K562 (cell line): ENCODE results near the gene AHI1. TPM values are rescaled to one million over a fixed set of nuclear protein-coding genes. Genes with fewer than 3 reads are reported as not detected.
A peak's percentile ranks its signal among the peaks of the same experiment; 100 is the strongest.

Source experiments
- CHAMP1 ChIP-seq: fragments of 450-650 bp; IDR thresholded peaks from 2 replicates; pipeline ENCODE4 v1.6.1; 2016; ENCODE audit warnings: mild to moderate bottlenecking
- FOXK1 ChIP-seq: sonication (generic); formaldehyde crosslinking; IDR thresholded peaks from 2 replicates; pipeline ENCODE4 v1.8.0; 2022; ENCODE audit warnings: missing genetic modification reagents, mild to moderate bottlenecking, borderline replicate concordance
- FOXP4 ChIP-seq: sonication (generic); formaldehyde crosslinking; IDR thresholded peaks from 2 replicates; pipeline ENCODE4 v1.8.0; 2022; ENCODE audit warnings: mild to moderate bottlenecking, missing genetic modification reagents, borderline replicate concordance
- GATA2 ChIP-seq: sonication (generic); formaldehyde crosslinking; IDR thresholded peaks from 2 replicates; pipeline ENCODE4 v1.4.0; 2020; ENCODE audit warnings: mild to moderate bottlenecking, missing genetic modification reagents
- HNRNPH1 ChIP-seq: fragments of 200-400 bp; formaldehyde crosslinking; optimal IDR thresholded peaks from 2 replicates; pipeline ENCODE3; 2017; ENCODE audit warnings: low read depth, mild to moderate bottlenecking, low read length, moderate library complexity
- KDM5B ChIP-seq: fragments of 200-600 bp; sonication (generic); IDR thresholded peaks from 2 replicates; pipeline ENCODE4 v1.6.1; 2012; ENCODE audit warnings: low read depth, mild to moderate bottlenecking, moderate library complexity, low read length, control low read depth, inconsistent platforms; ENCODE audit not compliant: insufficient replicate concordance
- MAFK ChIP-seq: IDR thresholded peaks from 2 replicates; pipeline ENCODE4 v1.6.1; 2011; ENCODE audit warnings: low read length, improper control_type of control experiment
- NBN ChIP-seq: fragments of 450-650 bp; IDR thresholded peaks from 2 replicates; pipeline ENCODE4 v1.6.1; 2016; ENCODE audit warnings: low read depth, mild to moderate bottlenecking
- NR2F6 ChIP-seq: fragments of 450-650 bp; formaldehyde crosslinking; IDR thresholded peaks from 2 replicates; pipeline ENCODE4 v1.4.0; 2020; ENCODE audit warnings: mild to moderate bottlenecking
- RCOR1 ChIP-seq, 2 experiments: IDR thresholded peaks; 2 replicates each; pipeline ENCODE4 v1.6.1; 2012; ENCODE audit warnings: low read depth in 2 of 2, low read length in 2 of 2, borderline replicate concordance in 1 of 2, improper control_type of control experiment in 1 of 2
- ZNF212 ChIP-seq: fragments of 450-650 bp; formaldehyde crosslinking; IDR thresholded peaks from 2 replicates; pipeline ENCODE4 v1.4.0; 2020; ENCODE audit warnings: mild to moderate bottlenecking
- ZNF232 ChIP-seq: sonication (generic); formaldehyde crosslinking; IDR thresholded peaks from 2 replicates; pipeline ENCODE4 v1.8.0; 2022; ENCODE audit warnings: mild to moderate bottlenecking, missing genetic modification reagents
- ZNF318 ChIP-seq, 2 experiments: fragments of 450-650 bp; IDR thresholded peaks; 2 replicates each; pipeline ENCODE4 v1.6.1; 2016; ENCODE audit warnings: mild to moderate bottlenecking in 2 of 2, borderline replicate concordance in 1 of 2, low read depth in 1 of 2, moderate library complexity in 1 of 2
- ZNF780A ChIP-seq: fragments of 250-450 bp; sonication (Bioruptor Pico); IDR thresholded peaks from 2 replicates; pipeline ENCODE4 v1.5.0; 2021; ENCODE audit warnings: mild to moderate bottlenecking
- polyA plus RNA-seq, 8 experiments: library from polyadenylated mRNA; depleted of rRNA in 4 of 8; stranded (reverse) in 5 of 8; unstranded in 3 of 8; fragments of >200 nt; fragmentation: Nextera tagmentation in 2 of 8; fragmentation: Illumina TruSeq in 1 of 8; extraction: Ambion mirVana in 2 of 8; extraction: Trizol in 1 of 8; gene quantifications; 2 replicates each; pipeline versions ENCODE4 v1.2.1 to v1.2.3, GENCODE V29; 2011 to 2014; ENCODE audit warnings: inconsistent platforms in 1 of 8, missing spikeins in 1 of 8
- total RNA-seq, 7 experiments: library from RNA; depleted of rRNA in 6 of 7; stranded (reverse); fragments of >200 nt in 6 of 7; fragmentation: Illumina TruSeq in 2 of 7; extraction: Trizol in 2 of 7; gene quantifications; 2 replicates each; pipeline versions ENCODE4 v1.2.1 to v1.2.3, GENCODE V29; 2011 to 2021; ENCODE audit warnings: low replicate concordance in 1 of 7

AHI1 gene
- total and polyA plus RNA-seq, 9 of the 15 experiments (the other 6 are each of a cell fraction or from before 2014, with no cell fraction given) = 24.7 to 54.9 (median 32.2) TPM

GRCh38 chr6:135323202-135323668 lies 174.3 kb downstream of the AHI1 start (continued):
- TF ChIP-seq CHAMP1 (peak; percentile 100), ZNF232 (CRISPR knock-in tag) (no peak), GATA2 (CRISPR knock-in tag) (peak; percentile 99), NBN (peak; percentile 100), FOXP4 (peak; percentile 71; the same call in 1 of the 2 replicates), FOXK1 (CRISPR knock-in tag) (no peak), HNRNPH1 (no peak), NR2F6 (no peak), RCOR1 (IDR thresholded peaks at IDR 0.05; ENCODE audit: borderline replicate concordance in 1 of 2, low read depth in 2 of 2, low read length in 2 of 2) (peak; percentile 98 to 99), MAFK (peak; percentile 39; the same call in 1 of the 2 replicates), KDM5B (no peak), ZNF318 (IDR thresholded peaks at IDR 0.05; ENCODE audit: borderline replicate concordance in 1 of 2, low read depth in 1 of 2) (peak; percentile 92 to 98), ZNF212 (0 out of 2 replicates have a peak, but pooled peaks have one; percentile 72), ZNF780A (no peak)
